GM12892 (cell line): Measurements from ENCODE around the gene NPAS3.

Experiments used
- POLR2A ChIP-seq: IDR thresholded peaks from 2 replicates; pipeline ENCODE4 v1.6.1; 2011; ENCODE audit warnings: low read depth, low read length, control low read depth
- TAF1 ChIP-seq: IDR thresholded peaks from 2 replicates; pipeline ENCODE4 v1.6.1; 2011; ENCODE audit warnings: low read depth, mild to moderate bottlenecking, control low read depth, low read length, borderline replicate concordance

DNA sequence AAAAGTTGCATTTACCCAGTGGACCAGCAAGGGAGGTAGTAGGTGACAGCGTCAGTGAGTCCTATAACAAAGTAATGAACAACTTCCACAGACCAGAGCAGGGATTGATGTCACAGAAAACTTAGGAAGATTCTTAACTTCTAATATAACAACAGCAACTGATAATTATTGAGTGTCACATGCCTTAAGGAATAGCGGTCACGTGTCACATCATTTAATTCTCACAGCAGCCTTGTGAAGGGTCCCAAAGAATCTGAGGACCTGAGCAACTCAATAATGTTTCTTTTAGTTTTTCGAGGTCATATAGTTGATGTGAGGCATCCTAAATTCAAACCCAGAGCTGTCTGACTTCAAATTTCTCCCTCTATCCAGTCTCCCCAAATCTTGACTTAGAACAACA, 590.0 kb downstream of the NPAS3 start:
- no peak for TF ChIP-seq POLR2A
- TF ChIP-seq TAF1 = no peak
